PC-3 (cell line): Measurements from ENCODE around the gene KL. TPM values are rescaled to one million over a fixed set of nuclear protein-coding genes. Genes with fewer than 3 reads are reported as not detected.
A peak's percentile ranks its signal among the peaks of the same experiment; 100 is the strongest.

Source experiments
- ATAC-seq: fragments of 200-7000 bp; cut with Tn5 transposase; 2 replicates; pipeline ENCODE4 v1.9.1; 2020; ENCODE audit warnings: mild to moderate bottlenecking, moderate library complexity
- BruUV-seq: library from RNA; stranded (reverse); fragments of 400-500 nt; replicated peaks from 2 replicates; lab custom pipeline; 2021; lab: Mats Ljungman, UMichigan
- CTCF ChIA-PET: fragments of 300-600 bp; sonication (Branson Sonifier 250); formaldehyde crosslinking; loops from one replicate; lab custom pipeline; 2022; ENCODE audit warnings: antibody characterized with exemption; lab: Charles Lee
- POLR2A ChIA-PET: fragments of 300-600 bp; sonication (Branson Sonifier 250); formaldehyde crosslinking; loops from one replicate; lab custom pipeline; 2022; ENCODE audit warnings: antibody characterized with exemption; ENCODE audit not compliant: unreplicated experiment; lab: Charles Lee
- DNase-seq: peaks from one replicate; pipeline ENCODE4 v3.0.0-alpha.2; 2015
- H2AFZ ChIP-seq: fragments of 300-600 bp; sonication (generic); 2 replicates; pipeline ENCODE4 v1.6.0; 2016; ENCODE audit warnings: antibody characterized with exemption, low read length
- H3F3A ChIP-seq: fragments of 300-600 bp; sonication (generic); one replicate; pipeline ENCODE4 v1.6.0; 2017; ENCODE audit warnings: antibody characterized with exemption, low read length, control low read depth, mild to moderate bottlenecking; ENCODE audit not compliant: unreplicated experiment
- H3K27ac ChIP-seq: fragments of 300-600 bp; sonication (generic); 2 replicates; pipeline ENCODE4 v1.5.1; 2016; ENCODE audit warnings: mild to moderate bottlenecking, low read length
- H3K27me3 ChIP-seq: fragments of 300-600 bp; sonication (generic); 2 replicates; pipeline ENCODE4 v1.6.1; 2016; ENCODE audit warnings: low read length, mixed read lengths
- H3K36me3 ChIP-seq: fragments of 300-600 bp; sonication (generic); 2 replicates; pipeline ENCODE4 v1.6.1; 2016; ENCODE audit warnings: low read depth, mixed run types, low read length, mixed read lengths
- H3K4me1 ChIP-seq: fragments of 300-600 bp; sonication (generic); 2 replicates; pipeline ENCODE4 v1.5.1; 2016; ENCODE audit warnings: low read length; ENCODE audit not compliant: insufficient read depth
- H3K4me2 ChIP-seq: fragments of 300-600 bp; sonication (generic); 2 replicates; pipeline ENCODE4 v1.6.0; 2016; ENCODE audit warnings: low read length
- H3K4me3 ChIP-seq: fragments of 300-600 bp; sonication (generic); 2 replicates; pipeline ENCODE4 v1.5.1; 2016; ENCODE audit warnings: mild to moderate bottlenecking, low read length, mixed read lengths
- H3K79me2 ChIP-seq: fragments of 300-600 bp; sonication (generic); 2 replicates; pipeline ENCODE4 v1.6.1; 2017; ENCODE audit warnings: low read length, mixed read lengths
- H3K9ac ChIP-seq: fragments of 300-600 bp; sonication (generic); 2 replicates; pipeline ENCODE4 v1.6.0; 2016; ENCODE audit warnings: mild to moderate bottlenecking, low read length
- H3K9me2 ChIP-seq: fragments of 300-600 bp; sonication (generic); replicated peaks from 2 replicates; pipeline ENCODE4 v1.6.1; 2016; ENCODE audit warnings: mixed run types, low read length, mixed read lengths
- H3K9me3 ChIP-seq: fragments of 300-600 bp; sonication (generic); 2 replicates; pipeline ENCODE4 v1.6.1; 2016; ENCODE audit warnings: low read length, mixed read lengths
- H4K20me1 ChIP-seq: fragments of 300-600 bp; sonication (generic); 2 replicates; pipeline ENCODE4 v1.6.1; 2016; ENCODE audit warnings: low read length, mixed read lengths
- CTCF ChIP-seq: fragments of 300-600 bp; sonication (generic); conservative IDR thresholded peaks from 2 replicates; pipeline ENCODE4 v1.5.1; 2017; ENCODE audit warnings: antibody characterized with exemption, low read depth, mild to moderate bottlenecking, low read length
- EZH2 ChIP-seq: fragments of 300-600 bp; sonication (generic); IDR thresholded peaks from one replicate; pipeline ENCODE4 v1.6.1; 2017; ENCODE audit warnings: antibody characterized with exemption, mild to moderate bottlenecking, low read length; ENCODE audit not compliant: unreplicated experiment
- EZH2phosphoT487 ChIP-seq: fragments of 300-600 bp; sonication (generic); IDR thresholded peaks from 2 replicates; pipeline ENCODE4 v1.6.1; 2018; ENCODE audit warnings: mild to moderate bottlenecking, antibody characterized with exemption, low read length, borderline replicate concordance
- intact Hi-C: fragments of 100-400 bp; cut with micrococcal nuclease; formaldehyde crosslinking; loops from 2 replicates; pipeline ENCODE4 v1.9.0; 2023
- total RNA-seq: library from RNA; depleted of rRNA; stranded (reverse); fragments of >200 nt; gene quantifications from 2 replicates; pipeline ENCODE4 v1.2.3, GENCODE V29; 2014

KL gene
- total RNA-seq, 1 experiment from 2014 or later, result 0.07 TPM

GRCh38 chr13:33109801-33110200, 93.6 kb downstream of the KL start:
- no TSS peak for BruUV-seq
- peak; percentile 21; the same call in 1 of the 2 replicates for ATAC-seq
- H3K9ac ChIP-seq, result no peak overlapping the region
- ChIA-PET POLR2A (no interaction called here), CTCF (interaction anchor here (0.6 kb wide), 1 partner anchor 110 kb away, joined by 8 read pairs; no protein-coding TSS in a partner anchor)
- no peaks in the 10 kb centered on the region for H3K9me3 ChIP-seq
- peak overlapping the region; percentile 6; the same call in 1 of the 2 replicates for H3K27ac ChIP-seq
- no peak overlapping the region for H3K4me2 ChIP-seq
- no peaks in the 10 kb centered on the region for H4K20me1 ChIP-seq
- H2AFZ ChIP-seq, result no peak overlapping the region
- peaks cover 11% of the 10 kb centered on the region; the same call in 1 of the 2 replicates for H3K4me1 ChIP-seq
- intact Hi-C loops, result no loop called here
- no peak for DNase-seq
- H3K79me2 ChIP-seq, result no peaks in the 10 kb centered on the region
- H3K27me3 ChIP-seq, result no peaks in the 10 kb centered on the region
- no peaks in the 10 kb centered on the region for H3K9me2 ChIP-seq
- no peaks in the 10 kb centered on the region for H3F3A ChIP-seq
- TF ChIP-seq EZH2phosphoT487, result no peak
- TF ChIP-seq CTCF, result peak; percentile 48
- peaks cover 36% of the 10 kb centered on the region for H3K36me3 ChIP-seq
- H3K4me3 ChIP-seq, result no peak overlapping the region

GRCh38 chr13:33110386-33110712, 94.1 kb downstream of the KL start:
- Histone ChIP-seq H2AFZ (no peak overlapping the region), H3K27me3 (no peaks in the 10 kb centered on the region), H3K4me1 (peaks cover 11% of the 10 kb centered on the region; the same call in 1 of the 2 replicates), H3K9ac (no peak overlapping the region), H3K79me2 (no peaks in the 10 kb centered on the region), H3K27ac (no peak overlapping the region), H3K4me2 (no peak overlapping the region), H3K9me2 (no peaks in the 10 kb centered on the region), H3K36me3 (peaks cover 34% of the 10 kb centered on the region; the same call in 1 of the 2 replicates), H3K9me3 (no peaks in the 10 kb centered on the region), H4K20me1 (no peaks in the 10 kb centered on the region), H3F3A (no peaks in the 10 kb centered on the region), H3K4me3 (no peak overlapping the region)
- intact Hi-C loops, result no loop called here
- TF ChIP-seq EZH2phosphoT487 (no peak), EZH2 (no peak), CTCF (no peak)
- ATAC-seq, result no peak
- DNase-seq, result no peak
- POLR2A ChIA-PET, result no interaction called here
- BruUV-seq, result no TSS peak
- CTCF ChIA-PET, result interaction anchor here (0.6 kb wide), 1 partner anchor 109 kb away, joined by 8 read pairs; no protein-coding TSS in a partner anchor

- Histone ChIP-seq H3K9ac (no peak overlapping the region), H3K4me2 (no peak overlapping the region), H3K4me3 (no peak overlapping the region), H2AFZ (no peak overlapping the region), H3K4me1 (peaks cover 11% of the 10 kb centered on the region; the same call in 1 of the 2 replicates), H3K27ac (no peak overlapping the region), H4K20me1 (no peaks in the 10 kb centered on the region), H3K9me3 (no peaks in the 10 kb centered on the region), H3K9me2 (no peaks in the 10 kb centered on the region), H3K27me3 (no peaks in the 10 kb centered on the region), H3K79me2 (no peaks in the 10 kb centered on the region), H3F3A (no peaks in the 10 kb centered on the region), H3K36me3 (peaks cover 35% of the 10 kb centered on the region; the same call in 1 of the 2 replicates)
- DNase-seq (no peak), ATAC-seq (no peak)
- intact Hi-C loops, result no loop called here
- ChIA-PET POLR2A (interaction anchor here (0.6 kb wide), 1 partner anchor 166 kb away, joined by 7 read pairs; no protein-coding TSS in a partner anchor), CTCF (interaction anchor here (0.6 kb wide), 1 partner anchor 109 kb away, joined by 8 read pairs; no protein-coding TSS in a partner anchor)
- TF ChIP-seq EZH2phosphoT487 (no peak), EZH2 (no peak), CTCF (no peak)
- no TSS peak for BruUV-seq
These were observed 94.6 kb downstream of the KL start for GRCh38 chr13:33110713-33111413.
